Activated naive CD8-positive, alpha-beta T cell treated with anti-CD3 and anti-CD28 coated beads for 36 hours (primary cell): ENCODE data around the gene PPP2R1A. TPM values are rescaled to one million over a fixed set of nuclear protein-coding genes. Genes with fewer than 3 reads are reported as not detected.

Source experiments
- DNase-seq: peaks from one replicate; pipeline ENCODE4 v3.0.0; 2021
- H3K27ac Mint-ChIP-seq: one replicate; pipeline ENCODE4 v1.8.0; 2022; ENCODE audit warnings: mild to moderate bottlenecking, moderate library complexity, mixed read lengths
- H3K27me3 Mint-ChIP-seq: one replicate; pipeline ENCODE4 v1.8.0; 2022; ENCODE audit warnings: mild to moderate bottlenecking, mixed read lengths
- H3K36me3 Mint-ChIP-seq: one replicate; pipeline ENCODE4 v1.8.0; 2021; ENCODE audit warnings: mild to moderate bottlenecking, mixed read lengths
- H3K4me1 Mint-ChIP-seq: one replicate; pipeline ENCODE4 v1.8.0; 2021; ENCODE audit warnings: mixed read lengths
- H3K4me3 Mint-ChIP-seq: one replicate; pipeline ENCODE4 v1.8.0; 2022; ENCODE audit warnings: mild to moderate bottlenecking, moderate library complexity, mixed read lengths
- H3K9me3 Mint-ChIP-seq: one replicate; pipeline ENCODE4 v1.8.0; 2022; ENCODE audit warnings: mixed read lengths
- total RNA-seq, 2 experiments: library from RNA; stranded (reverse); gene quantifications; one replicate each; pipeline ENCODE4 v1.2.3, GENCODE V29; 2021

The PPP2R1A gene
- total RNA-seq, 2 experiments from 2014 or later, result 222 to 244 TPM

DNA sequence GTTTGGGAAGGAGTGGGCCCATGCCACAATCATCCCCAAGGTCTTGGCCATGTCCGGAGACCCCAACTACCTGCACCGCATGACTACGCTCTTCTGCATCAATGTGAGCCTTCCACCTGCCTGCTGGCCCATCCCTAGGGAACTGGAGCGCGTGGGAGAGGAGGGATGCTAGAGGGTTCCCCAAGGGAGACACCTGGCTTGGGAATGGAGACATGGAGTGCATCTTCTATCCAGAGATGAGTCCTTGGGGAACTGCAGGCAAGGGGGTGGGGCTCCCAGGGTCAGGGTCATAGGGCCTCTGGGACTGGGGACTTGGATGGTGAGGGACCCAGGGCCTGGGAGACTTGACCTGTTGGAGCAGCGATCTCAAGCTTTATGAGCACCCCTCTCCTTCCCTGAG, 31.2 kb downstream of the PPP2R1A start:
- Mint-ChIP-seq H3K27me3 (no peaks in the 10 kb centered on the region), H3K27ac (no peak overlapping the region), H3K9me3 (no peaks in the 10 kb centered on the region), H3K4me3 (no peak overlapping the region), H3K36me3 (peaks cover 35% of the 10 kb centered on the region), H3K4me1 (no peaks in the 10 kb centered on the region)
- DNase-seq, result no peak

DNA sequence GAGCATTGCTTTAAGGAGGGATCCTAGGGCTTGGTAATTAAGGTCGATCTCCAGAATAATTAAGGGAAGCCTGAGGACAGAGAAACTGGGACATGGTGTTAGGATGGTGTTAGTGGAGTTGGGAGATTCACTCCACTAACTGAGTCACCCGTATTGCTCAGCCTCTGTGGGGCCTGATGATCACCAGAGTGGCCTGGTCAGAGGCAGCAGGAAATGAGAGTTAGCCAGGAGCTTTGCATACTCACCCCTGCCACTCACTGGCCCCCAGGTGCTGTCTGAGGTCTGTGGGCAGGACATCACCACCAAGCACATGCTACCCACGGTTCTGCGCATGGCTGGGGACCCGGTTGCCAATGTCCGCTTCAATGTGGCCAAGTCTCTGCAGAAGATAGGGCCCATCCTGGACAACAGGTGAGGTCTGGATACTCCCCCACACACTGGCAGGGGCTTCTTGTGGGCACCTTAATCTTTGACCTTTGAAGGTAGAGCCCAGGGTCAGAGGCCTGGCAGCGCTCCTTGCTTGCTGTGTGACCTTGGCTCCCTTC, 32.1 kb downstream of the PPP2R1A start:
- Mint-ChIP-seq H3K4me1 (peaks cover 3% of the 10 kb centered on the region), H3K4me3 (no peak overlapping the region)

DNA sequence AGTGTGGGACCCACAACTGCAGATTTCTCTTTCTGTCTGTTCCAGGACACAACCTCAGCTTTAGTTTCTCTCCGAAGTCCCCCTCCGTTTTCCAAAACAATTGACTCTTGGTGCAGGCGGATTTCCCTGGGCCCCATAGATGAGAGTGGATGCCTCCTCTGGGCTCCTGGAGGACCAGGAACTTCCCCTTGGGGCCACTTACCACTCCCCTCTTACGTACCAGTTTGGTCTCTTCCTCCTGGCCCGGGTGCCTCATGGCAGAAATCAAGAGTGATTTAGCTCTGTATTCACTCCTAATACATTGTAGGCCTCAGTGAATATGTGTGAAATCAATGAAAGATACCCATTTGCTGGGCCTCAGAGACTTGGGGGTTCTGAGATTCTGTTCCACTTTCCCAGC, 34.4 kb downstream of the PPP2R1A start:
- Mint-ChIP-seq H3K9me3 (no peaks in the 10 kb centered on the region), H3K36me3 (peaks cover 52% of the 10 kb centered on the region), H3K27me3 (no peaks in the 10 kb centered on the region), H3K4me1 (peaks cover 3% of the 10 kb centered on the region), H3K4me3 (no peak overlapping the region), H3K27ac (no peak overlapping the region)
- DNase-seq, result no peak

More for the DNA sequence above, 32.1 kb downstream of the PPP2R1A start:
- no peak overlapping the region for H3K27ac Mint-ChIP-seq
- no peaks in the 10 kb centered on the region for H3K27me3 Mint-ChIP-seq
- H3K9me3 Mint-ChIP-seq, result no peaks in the 10 kb centered on the region
- DNase-seq, result no peak
- H3K36me3 Mint-ChIP-seq, result peaks cover 43% of the 10 kb centered on the region

GRCh38 chr19:52226652-52227051, 36.8 kb downstream of the PPP2R1A start:
- DNase-seq, result no peak
- peaks cover 9% of the 10 kb centered on the region for H3K4me1 Mint-ChIP-seq
- H3K27ac Mint-ChIP-seq, result peak overlapping the region; percentile 67
- H3K4me3 Mint-ChIP-seq, result no peak overlapping the region
- no peaks in the 10 kb centered on the region for H3K27me3 Mint-ChIP-seq
- H3K36me3 Mint-ChIP-seq, result peaks cover 43% of the 10 kb centered on the region
- H3K9me3 Mint-ChIP-seq, result no peaks in the 10 kb centered on the region

DNA sequence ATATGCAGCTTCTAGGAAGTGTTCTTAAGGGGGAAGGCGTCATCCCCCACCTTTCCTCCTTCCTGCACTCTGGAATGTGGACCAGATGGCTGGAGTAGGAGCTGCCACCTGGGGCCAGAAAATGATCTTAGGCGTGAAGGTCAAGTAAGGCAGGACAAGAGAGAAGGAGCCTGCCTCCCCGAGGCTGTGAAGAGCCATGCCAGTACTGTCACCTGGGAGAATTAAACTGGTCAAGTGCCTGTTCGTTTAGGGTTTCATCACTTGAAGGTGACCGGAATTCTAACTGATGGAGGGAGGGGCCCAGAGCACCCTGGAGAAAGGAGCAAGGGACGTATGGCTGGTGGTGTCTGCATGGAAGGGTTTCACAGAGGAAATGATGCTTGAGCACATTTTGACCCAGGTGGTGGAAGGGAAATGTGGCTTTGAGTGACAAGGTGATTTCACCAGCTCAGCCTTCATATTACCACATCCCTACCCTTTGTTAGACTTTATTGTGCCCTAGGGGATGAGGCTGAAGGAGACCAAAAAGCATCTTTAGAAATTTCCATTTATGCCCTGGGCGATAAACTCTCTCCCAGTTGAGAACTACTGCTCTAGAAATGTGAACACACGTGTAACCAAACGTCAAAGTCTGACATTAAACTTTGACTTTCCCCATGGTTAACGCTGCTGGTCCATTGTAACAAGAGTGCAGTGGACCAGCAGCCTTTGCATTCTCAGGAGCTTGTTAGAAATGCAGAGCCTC, 37.5 kb downstream of the PPP2R1A start:
- Mint-ChIP-seq H3K27ac (peak overlapping the region; percentile 62), H3K4me1 (peaks cover 9% of the 10 kb centered on the region), H3K9me3 (no peaks in the 10 kb centered on the region), H3K4me3 (no peak overlapping the region), H3K36me3 (peaks cover 46% of the 10 kb centered on the region), H3K27me3 (no peaks in the 10 kb centered on the region)
- no peak for DNase-seq

GRCh38 chr19:52227980-52228379, 38.1 kb downstream of the PPP2R1A start:
- no peaks in the 10 kb centered on the region for H3K9me3 Mint-ChIP-seq
- peaks cover 9% of the 10 kb centered on the region for H3K4me1 Mint-ChIP-seq
- H3K4me3 Mint-ChIP-seq, result no peak overlapping the region
- H3K36me3 Mint-ChIP-seq, result peaks cover 41% of the 10 kb centered on the region
- H3K27ac Mint-ChIP-seq, result peak overlapping the region; percentile 4
- DNase-seq, result no peak
- H3K27me3 Mint-ChIP-seq, result no peaks in the 10 kb centered on the region

- Mint-ChIP-seq H3K27ac (no peak overlapping the region), H3K36me3 (peaks cover 41% of the 10 kb centered on the region)
These were observed 39.7 kb downstream of the PPP2R1A start for GRCh38 chr19:52229524-52229923.

GRCh38 chr19:52230685-52231084, 40.8 kb downstream of the PPP2R1A start:
- Mint-ChIP-seq H3K27me3 (no peaks in the 10 kb centered on the region), H3K36me3 (peaks cover 35% of the 10 kb centered on the region), H3K4me1 (peaks cover 9% of the 10 kb centered on the region), H3K27ac (peak overlapping the region; percentile 26), H3K9me3 (no peaks in the 10 kb centered on the region), H3K4me3 (no peak overlapping the region)
- no peak for DNase-seq

More at GRCh38 chr19:52229524-52229923, 39.7 kb downstream of the PPP2R1A start:
- Mint-ChIP-seq H3K9me3 (no peaks in the 10 kb centered on the region), H3K4me3 (no peak overlapping the region), H3K4me1 (peaks cover 9% of the 10 kb centered on the region), H3K27me3 (no peaks in the 10 kb centered on the region)
- no peak for DNase-seq

DNA sequence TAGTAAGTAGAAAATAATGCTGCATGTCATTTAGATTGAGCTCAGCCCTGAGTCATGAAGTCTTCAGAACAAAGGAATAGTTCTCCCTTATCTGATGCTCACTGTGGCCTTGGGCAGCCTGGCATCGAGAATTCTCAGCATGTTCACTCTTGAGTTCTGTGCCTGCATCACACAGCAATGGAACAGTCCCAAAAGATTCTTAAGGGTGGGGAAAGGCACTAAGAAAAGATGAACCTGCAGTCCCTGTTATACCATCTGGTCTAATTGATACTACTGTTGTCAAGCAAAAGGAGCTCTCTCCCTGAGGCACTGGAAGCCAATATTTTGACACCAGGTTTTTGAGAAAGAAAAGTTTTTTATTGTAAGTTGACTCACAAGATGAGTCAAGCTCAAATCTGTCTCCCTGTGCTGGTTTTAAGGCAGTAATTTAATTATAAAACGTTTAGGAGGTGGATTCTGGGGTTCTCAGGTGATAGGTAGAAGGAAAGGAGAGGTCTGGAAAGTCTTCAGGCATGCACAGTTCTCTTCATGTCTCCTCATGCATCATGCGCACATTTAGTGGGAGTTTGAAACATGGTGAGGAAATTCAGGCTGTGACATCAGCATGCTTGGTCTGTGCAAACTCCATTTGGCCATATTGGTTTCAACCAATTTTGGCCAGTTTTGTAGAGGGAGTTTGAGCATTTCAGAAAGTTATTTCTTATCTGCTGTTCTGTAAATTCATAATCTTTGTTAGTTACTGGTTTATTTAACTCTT, 41.5 kb downstream of the PPP2R1A start:
- Mint-ChIP-seq H3K4me1 (peaks cover 8% of the 10 kb centered on the region), H3K27ac (no peak overlapping the region), H3K9me3 (no peaks in the 10 kb centered on the region), H3K4me3 (no peak overlapping the region), H3K36me3 (peaks cover 29% of the 10 kb centered on the region), H3K27me3 (no peaks in the 10 kb centered on the region)
- DNase-seq, result no peak

- Mint-ChIP-seq H3K9me3 (no peaks in the 10 kb centered on the region), H3K4me1 (peaks cover 6% of the 10 kb centered on the region), H3K36me3 (peaks cover 6% of the 10 kb centered on the region), H3K4me3 (no peak overlapping the region), H3K27me3 (no peaks in the 10 kb centered on the region), H3K27ac (no peak overlapping the region)
- no peak for DNase-seq
These were observed 44.6 kb downstream of the PPP2R1A start for GRCh38 chr19:52234406-52234805.

DNA sequence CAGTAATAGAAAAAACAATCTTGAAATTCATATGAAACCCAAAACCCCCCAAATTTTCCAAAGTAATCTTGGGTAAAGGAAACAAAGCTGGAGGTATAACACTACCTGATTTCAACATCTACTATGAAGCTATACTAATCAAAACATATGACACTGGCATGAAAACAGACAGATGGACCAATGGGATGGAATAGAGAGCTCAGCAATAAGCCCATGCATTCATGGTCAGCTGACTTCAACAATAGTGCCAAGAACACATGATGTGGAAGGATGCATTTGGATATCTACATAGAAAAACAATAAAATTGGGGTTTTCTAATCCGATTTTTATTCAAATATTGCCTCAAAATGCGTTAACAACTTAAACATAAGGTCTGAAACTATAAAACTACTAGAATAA, 47.3 kb downstream of the PPP2R1A start:
- no peaks in the 10 kb centered on the region for H3K36me3 Mint-ChIP-seq
- H3K9me3 Mint-ChIP-seq, result no peaks in the 10 kb centered on the region
- no peak overlapping the region for H3K27ac Mint-ChIP-seq
- DNase-seq, result no peak
- no peak overlapping the region for H3K4me3 Mint-ChIP-seq
- no peaks in the 10 kb centered on the region for H3K4me1 Mint-ChIP-seq
- no peaks in the 10 kb centered on the region for H3K27me3 Mint-ChIP-seq

DNA sequence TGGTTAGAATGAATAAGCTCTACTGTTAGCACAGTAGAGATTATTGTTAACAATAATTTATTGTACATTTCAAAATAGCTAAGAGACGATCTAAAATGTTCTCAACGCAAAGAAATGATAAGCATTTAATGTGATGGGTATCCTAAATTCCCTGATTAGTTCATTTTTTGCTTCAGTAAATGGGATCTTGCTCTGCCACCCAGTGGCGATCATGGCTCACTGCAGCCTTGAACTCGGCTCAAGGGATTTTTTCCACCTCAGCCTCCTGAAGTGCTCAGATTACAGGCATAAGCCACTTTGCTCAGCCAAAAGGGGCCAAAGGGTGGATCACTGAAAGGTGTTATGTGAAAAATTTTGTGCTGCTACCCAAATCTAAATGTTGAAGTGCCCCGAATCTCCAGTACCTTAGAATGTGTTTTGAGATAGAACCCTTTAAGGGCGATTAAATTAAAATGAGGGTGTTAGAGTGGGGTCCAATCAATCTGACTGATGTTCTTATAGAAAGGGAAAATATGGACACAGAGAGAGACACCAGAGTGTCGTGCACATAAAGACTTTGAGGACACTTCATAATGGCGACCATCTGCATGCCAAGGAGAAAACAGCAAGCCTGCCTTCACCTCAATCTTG, 48.0 kb downstream of the PPP2R1A start:
- Mint-ChIP-seq H3K4me1 (no peaks in the 10 kb centered on the region), H3K9me3 (no peaks in the 10 kb centered on the region), H3K27ac (no peak overlapping the region), H3K27me3 (no peaks in the 10 kb centered on the region), H3K36me3 (no peaks in the 10 kb centered on the region), H3K4me3 (no peak overlapping the region)
- DNase-seq, result peak; percentile 38

- no peak for DNase-seq
- no peaks in the 10 kb centered on the region for H3K9me3 Mint-ChIP-seq
- H3K4me3 Mint-ChIP-seq, result no peak overlapping the region
- peaks cover 1% of the 10 kb centered on the region for H3K4me1 Mint-ChIP-seq
- no peaks in the 10 kb centered on the region for H3K27me3 Mint-ChIP-seq
- H3K36me3 Mint-ChIP-seq, result no peaks in the 10 kb centered on the region
- no peak overlapping the region for H3K27ac Mint-ChIP-seq
These were observed 54.2 kb downstream of the PPP2R1A start for GRCh38 chr19:52244021-52244420.

GRCh38 chr19:52248241-52248640, 58.4 kb downstream of the PPP2R1A start:
- H3K9me3 Mint-ChIP-seq, result no peaks in the 10 kb centered on the region
- DNase-seq, result peak; percentile 42
- H3K27me3 Mint-ChIP-seq, result no peaks in the 10 kb centered on the region
- H3K36me3 Mint-ChIP-seq, result no peaks in the 10 kb centered on the region
- no peak overlapping the region for H3K4me3 Mint-ChIP-seq
- no peak overlapping the region for H3K27ac Mint-ChIP-seq
- H3K4me1 Mint-ChIP-seq, result peaks cover 2% of the 10 kb centered on the region

DNA sequence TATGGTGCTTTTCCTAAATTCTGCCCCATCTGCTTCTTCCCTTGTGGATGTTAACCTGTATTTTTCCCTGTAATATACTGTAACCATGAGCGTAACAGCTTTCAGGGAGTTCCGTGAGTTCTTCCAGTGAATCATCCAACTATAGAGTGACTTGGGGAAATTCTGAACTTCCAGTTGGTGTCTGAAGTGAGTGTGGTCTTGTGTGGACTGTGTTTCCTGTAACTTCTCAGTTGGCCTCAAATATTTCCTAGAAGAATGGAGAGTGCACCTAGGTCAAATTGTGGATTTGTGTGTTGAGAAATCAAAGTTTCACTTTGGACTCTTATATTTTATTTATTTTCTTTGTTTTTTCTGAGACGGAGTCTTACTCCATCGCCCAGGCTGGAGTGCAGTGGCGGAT, 68.6 kb downstream of the PPP2R1A start:
- Mint-ChIP-seq H3K27ac (no peak overlapping the region), H3K36me3 (peaks cover 1% of the 10 kb centered on the region), H3K27me3 (peaks cover 10% of the 10 kb centered on the region), H3K4me3 (no peak overlapping the region), H3K9me3 (peaks cover 5% of the 10 kb centered on the region), H3K4me1 (no peaks in the 10 kb centered on the region)
- DNase-seq, result no peak
